ENCODE measurements around the gene CRIM1.

Gene CRIM1

GRCh38 chr2:36478999-36479398 is 123.4 kb downstream of the CRIM1 start:
- Histone ChIP-seq H3K36me3 (replicated peaks) (peaks cover 19% of the 10 kb centered on the region), H3K27me3 (ENCODE audit: low read depth) (no peaks in the 10 kb centered on the region), H3K4me1 (no peaks in the 10 kb centered on the region), H3K9me3 (no peaks in the 10 kb centered on the region), H3K4me3 (no peak overlapping the region)
- no peak for DNase-seq (ENCODE audit: low spot score in 2 of 2)
- in situ Hi-C loops (cut with MboI; ENCODE audit: low sequenced_read_pairs) = no loop called here

- H3K9me3 ChIP-seq = no peaks in the 10 kb centered on the region
- H3K36me3 ChIP-seq (replicated peaks) = peaks cover 19% of the 10 kb centered on the region
- H3K4me1 ChIP-seq = no peaks in the 10 kb centered on the region
- H3K4me3 ChIP-seq = no peak overlapping the region
- in situ Hi-C loops (cut with MboI; ENCODE audit: low sequenced_read_pairs) = no loop called here
- H3K27me3 ChIP-seq (ENCODE audit: low read depth) = no peaks in the 10 kb centered on the region
- DNase-seq (ENCODE audit: low spot score in 2 of 2) = no peak
Observed at GRCh38 chr2:36479406-36479805, 123.8 kb downstream of the CRIM1 start.

DNA sequence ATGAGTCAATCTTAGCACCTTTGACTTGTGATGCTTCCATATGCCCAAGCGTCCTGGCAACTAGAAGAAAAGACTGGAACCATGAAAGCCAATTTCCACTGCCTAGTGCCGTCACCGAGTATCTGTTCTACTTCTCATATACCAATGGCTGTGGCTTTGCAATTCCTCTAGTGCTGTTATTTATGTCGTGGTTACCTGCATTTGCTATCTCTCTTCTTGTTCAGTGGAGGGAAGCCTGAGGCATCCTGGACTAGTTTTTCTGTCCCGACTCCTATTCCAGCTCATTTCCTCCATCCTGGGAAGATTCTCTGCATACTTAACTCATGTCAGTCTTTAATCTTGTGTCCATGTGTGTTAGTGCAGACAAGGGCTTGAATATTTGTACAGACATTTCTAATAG is 124.5 kb downstream of the CRIM1 start:
- in situ Hi-C loops (cut with MboI; ENCODE audit: low sequenced_read_pairs) = no loop called here
- Histone ChIP-seq H3K9me3 (no peaks in the 10 kb centered on the region), H3K4me3 (no peak overlapping the region), H3K27me3 (ENCODE audit: low read depth) (no peaks in the 10 kb centered on the region), H3K4me1 (no peaks in the 10 kb centered on the region), H3K36me3 (replicated peaks) (peaks cover 19% of the 10 kb centered on the region)
- DNase-seq (ENCODE audit: low spot score in 2 of 2) = no peak

- Histone ChIP-seq H3K4me1 (0 out of 2 replicates have a peak, but pooled peaks cover under 1% of the 10 kb centered on the region), H3K4me3 (no peak overlapping the region), H3K36me3 (replicated peaks) (peaks cover 19% of the 10 kb centered on the region), H3K27me3 (ENCODE audit: low read depth) (no peaks in the 10 kb centered on the region), H3K9me3 (no peaks in the 10 kb centered on the region)
- in situ Hi-C loops (cut with MboI; ENCODE audit: low sequenced_read_pairs) = no loop called here
- no peak for DNase-seq (ENCODE audit: low spot score in 2 of 2)
Observed at GRCh38 chr2:36480636-36481035, 125.1 kb downstream of the CRIM1 start.

DNA sequence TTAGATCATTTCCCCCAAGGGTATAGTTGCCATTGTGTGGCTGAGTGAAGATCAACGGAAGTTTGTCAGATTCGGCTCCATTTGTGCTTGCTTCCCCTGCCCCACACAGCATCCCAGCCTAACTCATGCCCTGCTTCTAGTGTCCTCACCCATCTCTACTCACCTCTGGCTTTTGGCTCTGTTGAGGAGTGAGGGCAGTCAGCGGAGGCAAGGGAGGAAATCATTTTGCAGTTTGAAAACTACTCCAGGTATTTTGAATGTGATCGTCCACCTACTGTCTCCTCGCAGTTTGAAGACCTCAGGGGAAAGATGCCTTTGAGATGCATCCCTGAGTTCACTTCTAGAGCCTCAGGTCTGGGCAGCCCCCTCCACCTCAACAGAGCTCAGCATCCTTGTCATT is 126.1 kb downstream of the CRIM1 start:
- Histone ChIP-seq H3K9me3 (no peaks in the 10 kb centered on the region), H3K36me3 (replicated peaks) (peaks cover 19% of the 10 kb centered on the region), H3K4me3 (no peak overlapping the region), H3K27me3 (ENCODE audit: low read depth) (no peaks in the 10 kb centered on the region), H3K4me1 (peaks cover 10% of the 10 kb centered on the region)
- in situ Hi-C loops (cut with MboI; ENCODE audit: low sequenced_read_pairs) = no loop called here
- no peak for DNase-seq (ENCODE audit: low spot score in 2 of 2)

DNA sequence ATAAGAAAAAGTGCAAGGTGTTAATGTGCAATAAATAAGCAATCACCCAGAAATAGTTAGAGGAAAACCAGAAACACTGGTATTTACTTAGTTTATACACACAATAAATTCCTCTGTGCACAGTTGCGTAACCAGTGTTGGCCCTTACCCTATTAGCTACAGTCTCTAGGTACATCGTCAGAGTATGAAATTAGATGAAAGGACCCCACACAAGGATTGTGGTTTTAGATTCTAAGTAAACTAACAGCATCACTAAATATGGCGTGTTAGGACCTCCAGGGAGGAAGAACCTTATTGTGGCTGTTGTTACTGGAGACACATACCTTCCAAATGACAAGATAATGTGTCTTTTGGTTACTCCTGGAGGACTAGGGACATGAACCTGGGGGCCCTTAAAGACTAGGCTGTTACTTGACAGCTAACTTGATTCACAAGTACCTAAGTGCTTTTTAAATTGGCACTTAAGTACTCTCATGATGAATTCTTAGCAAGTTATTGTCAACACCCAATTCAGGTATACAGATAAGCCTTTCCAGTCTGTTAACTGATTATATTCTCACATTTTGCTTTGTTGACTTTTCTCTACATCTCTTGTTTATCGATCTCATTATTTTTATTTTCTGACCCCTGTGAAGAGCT is 127.1 kb downstream of the CRIM1 start:
- Histone ChIP-seq H3K27me3 (ENCODE audit: low read depth) (no peaks in the 10 kb centered on the region), H3K4me1 (peaks cover 15% of the 10 kb centered on the region), H3K36me3 (replicated peaks) (peaks cover 19% of the 10 kb centered on the region), H3K4me3 (no peak overlapping the region), H3K9me3 (no peaks in the 10 kb centered on the region)
- in situ Hi-C loops (cut with MboI; ENCODE audit: low sequenced_read_pairs) = no loop called here
- no peak for DNase-seq (ENCODE audit: low spot score in 2 of 2)

DNA sequence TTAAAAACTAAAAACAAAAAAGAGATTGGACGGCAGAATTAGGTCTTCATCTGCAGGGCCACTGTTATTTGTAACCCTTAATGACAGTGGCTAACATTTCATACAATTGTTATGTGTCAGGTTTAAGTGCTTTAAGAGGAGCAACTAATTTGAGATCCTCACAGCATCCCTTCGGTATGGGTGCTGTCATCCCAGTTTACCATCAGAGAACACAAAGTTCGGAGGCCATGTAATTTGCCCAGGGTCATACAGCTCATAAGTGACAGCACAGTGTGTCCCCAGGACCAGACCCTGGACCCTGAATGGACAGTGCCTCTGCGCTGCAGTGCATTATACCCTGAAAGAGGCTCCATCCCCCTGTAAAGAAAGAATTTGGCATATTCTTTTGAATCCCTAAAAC is 127.7 kb downstream of the CRIM1 start:
- peaks cover 15% of the 10 kb centered on the region for H3K4me1 ChIP-seq
- no peaks in the 10 kb centered on the region for H3K27me3 ChIP-seq (ENCODE audit: low read depth)
- H3K36me3 ChIP-seq (replicated peaks) = peaks cover 19% of the 10 kb centered on the region
- no peaks in the 10 kb centered on the region for H3K9me3 ChIP-seq
- H3K4me3 ChIP-seq = no peak overlapping the region
- in situ Hi-C loops (cut with MboI; ENCODE audit: low sequenced_read_pairs) = no loop called here
- no peak for DNase-seq (ENCODE audit: low spot score in 2 of 2)

DNA sequence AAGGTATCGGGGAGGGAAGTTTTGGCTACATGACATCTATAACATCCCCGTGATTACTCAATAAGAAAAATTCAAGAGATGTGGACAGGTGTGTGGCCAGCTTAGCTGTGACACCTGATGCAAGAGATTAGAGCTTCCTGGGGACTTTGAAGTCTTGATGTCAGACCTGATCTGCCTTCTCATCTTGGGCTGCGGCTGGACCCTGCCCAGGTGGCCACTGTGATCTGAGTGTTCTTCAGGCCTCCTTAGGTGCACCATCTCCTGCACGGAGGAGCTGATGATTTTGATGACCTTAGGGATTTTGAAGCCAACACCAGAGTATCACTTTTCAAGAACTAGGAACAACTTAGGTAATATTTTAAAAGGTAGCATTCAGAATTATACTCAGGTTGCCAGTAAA is 128.9 kb downstream of the CRIM1 start:
- DNase-seq (ENCODE audit: low spot score in 2 of 2) = no peak
- Histone ChIP-seq H3K36me3 (replicated peaks) (peaks cover 14% of the 10 kb centered on the region), H3K4me1 (peaks cover 21% of the 10 kb centered on the region)

GRCh38 chr2:36485521-36485920 is 129.9 kb downstream of the CRIM1 start:
- H3K27me3 ChIP-seq (ENCODE audit: low read depth) = no peaks in the 10 kb centered on the region
- peaks cover 6% of the 10 kb centered on the region; the same call in 1 of the 2 replicates for H3K36me3 ChIP-seq (replicated peaks)
- no peak for DNase-seq (ENCODE audit: low spot score in 2 of 2)
- H3K4me3 ChIP-seq = no peak overlapping the region
- in situ Hi-C loops (cut with MboI; ENCODE audit: low sequenced_read_pairs) = no loop called here
- peaks cover 24% of the 10 kb centered on the region for H3K4me1 ChIP-seq
- H3K9me3 ChIP-seq = no peaks in the 10 kb centered on the region

More for the DNA sequence above, 128.9 kb downstream of the CRIM1 start:
- H3K9me3 ChIP-seq = no peaks in the 10 kb centered on the region
- no peak overlapping the region for H3K4me3 ChIP-seq
- H3K27me3 ChIP-seq (ENCODE audit: low read depth) = no peaks in the 10 kb centered on the region
- in situ Hi-C loops (cut with MboI; ENCODE audit: low sequenced_read_pairs) = no loop called here

- Histone ChIP-seq H3K27me3 (ENCODE audit: low read depth) (no peaks in the 10 kb centered on the region), H3K4me3 (no peak overlapping the region), H3K4me1 (peaks cover 24% of the 10 kb centered on the region), H3K36me3 (replicated peaks) (no peaks in the 10 kb centered on the region), H3K9me3 (no peaks in the 10 kb centered on the region)
- in situ Hi-C loops (cut with MboI; ENCODE audit: low sequenced_read_pairs) = no loop called here
- DNase-seq (ENCODE audit: low spot score in 2 of 2) = peak in 1 of 2 experiments; percentile 27
Observed at GRCh38 chr2:36486521-36487044, 131.0 kb downstream of the CRIM1 start.

DNA sequence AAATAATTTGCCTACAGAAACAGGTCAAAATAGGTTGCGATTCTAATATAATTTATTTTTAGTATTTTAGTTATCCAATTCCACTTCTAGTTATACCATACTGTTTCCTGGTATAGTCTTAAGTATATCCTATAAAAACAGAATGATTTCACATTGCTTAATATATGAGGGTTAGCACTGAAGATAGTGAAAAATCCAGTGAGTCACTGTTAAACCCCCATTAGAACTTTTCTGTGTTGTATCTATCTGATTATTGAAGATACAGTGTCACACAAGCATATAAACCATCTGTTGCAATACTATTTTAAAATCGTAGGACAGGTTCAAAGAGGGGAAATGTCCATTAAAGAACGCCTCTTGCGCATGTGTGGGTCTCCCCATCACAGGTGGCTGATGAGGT is 132.4 kb downstream of the CRIM1 start:
- Histone ChIP-seq H3K36me3 (replicated peaks) (no peaks in the 10 kb centered on the region), H3K27me3 (ENCODE audit: low read depth) (no peaks in the 10 kb centered on the region), H3K4me3 (no peak overlapping the region), H3K9me3 (no peaks in the 10 kb centered on the region), H3K4me1 (peaks cover 27% of the 10 kb centered on the region)
- in situ Hi-C loops (cut with MboI; ENCODE audit: low sequenced_read_pairs) = no loop called here
- no peak for DNase-seq (ENCODE audit: low spot score in 2 of 2)

- in situ Hi-C loops (cut with MboI; ENCODE audit: low sequenced_read_pairs) = no loop called here
- no peak overlapping the region for H3K4me3 ChIP-seq
- peaks cover 27% of the 10 kb centered on the region for H3K4me1 ChIP-seq
- H3K27me3 ChIP-seq (ENCODE audit: low read depth) = no peaks in the 10 kb centered on the region
- DNase-seq (ENCODE audit: low spot score in 2 of 2) = peak; percentile 32 to 41
- H3K36me3 ChIP-seq (replicated peaks) = no peaks in the 10 kb centered on the region
- H3K9me3 ChIP-seq = no peaks in the 10 kb centered on the region
Observed at GRCh38 chr2:36489281-36489680, 133.7 kb downstream of the CRIM1 start.

DNA sequence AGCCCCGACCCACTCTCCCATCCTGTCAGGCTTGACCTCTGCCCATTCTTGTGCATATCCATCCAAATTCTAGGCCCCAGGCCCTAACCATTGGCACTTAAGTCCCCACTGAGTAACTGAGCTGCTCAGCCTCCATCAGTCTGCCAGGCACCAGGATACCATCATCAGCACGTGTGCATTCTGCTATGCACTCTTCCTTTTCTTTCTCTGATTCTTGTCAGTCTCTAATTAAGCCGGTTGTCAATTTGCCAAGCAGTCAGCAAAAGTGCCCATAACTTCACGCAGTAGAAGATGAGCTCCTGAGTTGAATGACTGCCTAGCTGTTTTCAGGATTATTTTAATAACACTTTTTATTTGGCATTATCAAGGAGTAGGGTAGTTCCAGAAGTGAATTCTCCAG is 135.2 kb downstream of the CRIM1 start:
- H3K27me3 ChIP-seq (ENCODE audit: low read depth) = no peaks in the 10 kb centered on the region
- H3K4me3 ChIP-seq = no peak overlapping the region
- peaks cover 26% of the 10 kb centered on the region for H3K4me1 ChIP-seq
- DNase-seq (ENCODE audit: low spot score in 2 of 2) = no peak
- in situ Hi-C loops (cut with MboI; ENCODE audit: low sequenced_read_pairs) = loop anchor here (10.0 kb wide), 1 partner anchor 136 kb away; the partner anchor contains the start of gene CRIM1
- H3K9me3 ChIP-seq = no peaks in the 10 kb centered on the region
- H3K36me3 ChIP-seq (replicated peaks) = no peaks in the 10 kb centered on the region

- no peaks in the 10 kb centered on the region for H3K27me3 ChIP-seq (ENCODE audit: low read depth)
- no peaks in the 10 kb centered on the region for H3K9me3 ChIP-seq
- H3K4me3 ChIP-seq = no peak overlapping the region
- DNase-seq (ENCODE audit: low spot score in 2 of 2) = no peak
- in situ Hi-C loops (cut with MboI; ENCODE audit: low sequenced_read_pairs) = loop anchor here (10.0 kb wide), 1 partner anchor 138 kb away; the partner anchor contains the start of gene CRIM1
- H3K36me3 ChIP-seq (replicated peaks) = no peaks in the 10 kb centered on the region
- peaks cover 12% of the 10 kb centered on the region for H3K4me1 ChIP-seq
Observed at GRCh38 chr2:36492216-36492945, 136.8 kb downstream of the CRIM1 start.
